HG03558 (cell line): ENCODE data around the gene ZNF132.

Experiments used
- ATAC-seq: cut with Tn5 transposase; IDR thresholded peaks from one replicate; pipeline ENCODE4 v1.9.1; 2021; ENCODE audit warnings: moderate number of reproducible peaks; ENCODE audit not compliant: unreplicated experiment; ENCODE audit errors: extremely low read depth

ZNF132 gene

DNA sequence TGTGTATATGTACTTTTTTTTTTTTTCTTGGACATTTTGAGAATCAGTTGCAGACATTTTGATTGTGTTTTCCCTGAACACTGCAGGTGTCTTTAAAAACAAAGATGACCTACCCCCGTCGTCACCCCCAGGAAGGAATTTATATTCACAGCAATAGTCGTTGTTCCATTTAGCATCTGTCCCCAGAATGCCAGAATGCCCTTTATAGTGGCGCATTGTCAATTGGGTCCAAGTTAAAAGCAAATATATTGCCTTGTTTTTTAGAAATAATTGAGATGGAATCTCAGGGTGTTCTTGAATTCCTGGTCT, 46.3 kb downstream of the ZNF132 start:
- ATAC-seq: no peak

DNA sequence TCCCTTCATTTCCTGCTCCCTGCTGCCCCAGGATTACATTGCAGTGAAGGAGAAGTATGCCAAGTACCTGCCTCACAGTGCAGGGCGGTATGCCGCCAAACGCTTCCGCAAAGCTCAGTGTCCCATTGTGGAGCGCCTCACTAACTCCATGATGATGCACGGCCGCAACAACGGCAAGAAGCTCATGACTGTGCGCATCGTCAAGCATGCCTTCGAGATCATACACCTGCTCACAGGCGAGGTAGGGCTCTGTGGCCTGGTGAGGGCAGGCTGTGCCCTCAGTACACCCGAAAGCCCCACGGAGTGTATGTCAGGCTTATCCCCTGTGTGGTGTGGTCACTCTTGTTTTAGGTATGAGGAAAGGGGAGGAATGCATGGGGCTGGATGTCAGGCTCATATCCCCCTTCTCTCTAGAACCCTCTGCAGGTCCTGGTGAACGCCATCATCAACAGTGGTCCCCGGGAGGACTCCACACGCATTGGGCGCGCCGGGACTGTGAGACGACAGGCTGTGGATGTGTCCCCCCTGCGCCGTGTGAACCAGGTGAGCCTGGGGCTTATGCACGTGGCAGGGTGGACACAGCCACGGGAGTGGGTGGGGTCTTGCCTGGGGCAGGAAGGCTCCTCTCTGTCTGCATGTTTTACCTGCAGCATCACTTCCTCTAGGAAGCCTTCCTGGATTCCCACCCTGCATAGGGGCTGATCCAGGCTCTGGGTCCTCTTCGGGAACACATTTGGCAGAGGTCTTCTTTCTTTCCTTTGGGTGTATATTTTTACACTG, 46.8 kb downstream of the ZNF132 start:
- ATAC-seq: no peak

DNA sequence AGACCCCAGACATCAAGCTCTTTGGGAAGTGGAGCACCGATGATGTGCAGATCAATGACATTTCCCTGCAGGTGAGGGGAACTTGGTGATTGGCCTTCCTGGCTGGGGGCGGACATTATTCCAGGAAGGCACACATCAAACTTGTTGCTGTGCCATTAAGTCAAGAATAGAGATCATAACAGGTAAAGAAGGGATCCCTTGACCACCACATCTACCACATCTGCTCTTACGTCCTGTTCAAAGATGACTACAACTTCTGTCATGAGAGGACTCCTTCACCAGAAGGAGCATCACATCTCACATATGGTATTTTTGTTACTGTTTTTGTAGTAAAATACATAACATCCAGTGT, 51.8 kb downstream of the ZNF132 start:
- ATAC-seq: no peak

GRCh38 chr19:58387338-58388174, 52.4 kb downstream of the ZNF132 start:
- ATAC-seq: no peak

DNA sequence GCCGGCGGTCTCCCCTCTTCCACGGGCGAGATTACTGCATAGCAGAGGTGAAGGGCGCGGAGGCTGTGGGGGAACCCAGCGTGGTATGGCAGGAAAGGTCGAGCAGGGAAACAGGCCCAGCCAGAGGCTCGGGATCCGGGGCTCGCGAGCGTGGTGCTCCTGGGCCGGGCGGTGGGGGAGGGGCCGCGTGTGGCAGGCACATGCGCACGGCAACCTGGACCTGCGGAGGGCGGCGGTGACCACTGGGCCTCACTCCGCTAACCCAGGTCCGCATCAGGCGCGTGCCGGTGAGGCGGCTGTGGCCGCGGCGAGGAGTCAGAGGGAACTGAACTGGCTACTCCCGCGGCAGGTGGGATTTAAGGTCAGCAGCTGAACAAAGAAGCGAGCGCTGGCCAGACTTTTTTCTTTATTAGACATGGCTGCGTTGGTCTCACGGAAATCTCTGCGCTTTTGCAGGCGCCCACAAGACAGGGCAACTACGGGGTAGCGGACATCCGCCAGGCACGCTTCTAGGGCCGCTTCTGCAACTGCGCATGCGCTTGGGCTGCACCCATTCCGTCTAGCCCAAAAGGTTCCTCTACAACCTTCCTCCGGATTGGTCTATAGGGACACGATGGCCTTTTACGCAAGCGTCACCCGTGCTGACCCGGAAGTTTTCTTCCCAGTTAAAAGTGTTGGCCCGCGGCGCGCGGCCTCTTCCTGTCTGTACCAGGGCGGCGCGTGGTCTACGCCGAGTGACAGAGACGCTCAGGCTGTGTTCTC, 53.2 kb downstream of the ZNF132 start, which contains the start of gene RPS5:
Gene RPS5 (plus strand): TSS at position 694 of the 762 bp plus-strand sequence. CDS start 869 bp downstream, outside the sequence.
- ATAC-seq: peak; percentile 64

DNA sequence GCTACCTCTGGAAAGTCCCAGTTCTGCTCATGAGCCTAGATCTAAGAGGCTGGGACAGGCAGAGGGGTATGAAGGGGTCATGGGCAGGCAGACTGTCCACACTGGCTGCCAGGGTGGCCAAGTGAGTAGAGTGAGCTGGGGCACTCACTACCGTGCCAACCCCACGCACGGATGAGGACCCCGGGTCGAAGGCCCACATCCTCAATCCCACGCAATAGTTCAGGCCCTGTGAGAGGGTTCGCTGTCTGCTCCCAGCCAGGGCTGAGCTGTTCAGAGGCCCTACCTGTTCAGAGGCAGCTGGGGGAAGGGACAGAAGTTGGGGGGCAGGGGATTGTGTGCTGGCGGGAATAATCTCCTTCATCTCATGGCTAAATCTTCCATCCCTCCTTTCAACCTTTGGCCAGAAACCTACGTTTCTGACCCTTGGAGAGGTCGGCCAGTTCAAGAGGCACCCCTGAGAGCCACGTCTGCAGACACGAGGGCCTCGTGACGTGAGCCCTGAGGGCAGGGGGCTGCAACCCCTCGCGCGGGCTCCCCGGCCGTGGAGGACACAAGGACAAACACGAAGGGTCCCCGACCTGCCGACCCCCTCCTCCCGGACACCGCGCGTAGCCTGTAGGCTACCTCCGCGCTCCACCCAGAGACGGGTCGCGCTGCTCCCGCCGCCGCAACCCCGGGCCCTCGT, 53.9 kb downstream of the ZNF132 start:
- no peak for ATAC-seq

DNA sequence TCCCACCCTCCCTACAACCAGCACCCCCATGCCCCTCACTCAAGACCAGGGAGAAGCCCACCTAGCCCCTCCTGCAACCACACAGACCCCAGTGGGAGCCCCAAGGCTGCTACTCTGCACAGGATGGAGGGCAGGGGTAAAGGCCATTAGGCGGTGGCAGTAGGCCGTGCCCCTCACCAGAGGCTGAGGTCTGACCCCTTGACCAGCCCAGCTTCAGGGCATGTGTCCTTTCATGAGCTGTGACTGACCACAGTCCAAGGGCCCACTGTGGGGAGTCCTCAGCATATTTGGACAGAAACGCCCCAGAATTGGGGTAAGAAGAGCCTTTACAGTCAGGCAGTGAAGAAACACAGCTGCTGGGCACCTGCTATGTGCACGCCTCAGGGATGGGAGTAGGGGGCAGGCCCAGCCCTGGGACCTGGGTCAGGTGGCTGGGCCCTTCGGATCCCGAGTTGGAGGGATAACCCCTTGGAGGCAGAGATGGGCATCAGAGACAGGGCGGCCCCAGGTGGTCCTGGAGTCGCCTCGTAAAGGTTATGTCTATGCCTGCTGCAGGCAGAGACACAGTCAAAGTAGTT, 54.6 kb downstream of the ZNF132 start:
- no peak for ATAC-seq

DNA sequence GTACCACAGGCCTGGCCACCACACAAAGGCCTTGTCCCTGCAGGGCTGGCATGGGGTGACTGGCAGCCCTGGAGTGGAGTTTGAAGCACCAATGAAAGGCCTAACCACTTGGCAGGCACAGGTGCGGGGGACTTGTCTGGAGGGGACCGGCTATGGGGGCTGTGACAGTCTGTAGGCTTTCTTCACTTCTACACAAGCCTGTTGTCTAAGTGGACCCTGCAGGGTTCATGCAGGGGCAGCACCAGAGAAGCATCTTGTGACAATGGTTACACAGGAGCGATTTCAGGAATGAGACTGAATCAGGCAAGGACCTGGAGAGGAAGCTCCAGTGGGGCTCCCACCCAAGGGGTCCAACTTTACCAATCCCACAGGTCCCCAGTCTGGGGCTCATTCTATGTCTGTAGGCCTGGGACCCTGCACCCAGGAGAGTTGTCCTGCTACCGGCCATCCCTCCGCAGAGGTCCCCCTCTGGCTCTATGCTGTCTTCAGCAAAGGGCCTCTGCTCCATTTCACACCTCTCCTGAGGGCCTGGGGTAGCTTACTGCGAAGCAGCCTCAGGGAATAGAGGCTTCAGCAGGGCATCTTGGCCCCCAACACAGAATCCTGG, 56.9 kb downstream of the ZNF132 start:
- ATAC-seq: no peak
